Embryonic facial prominence (tissue), 1 donor: ENCODE results near the gene NT5C3B.
"Not testable (repeated sequence)": the region's sequence is repeated elsewhere in the genome, so short reads cannot be mapped to it uniquely, and the experiment has no call there.

Source experiments
- DNase-seq: peaks from one replicate; pipeline ENCODE4 v3.0.0-alpha.2; 2016; ENCODE audit errors: extremely low spot score

NT5C3B gene

GRCh38 chr17:41839448-41839847 is 3.4 kb upstream of the NT5C3B start:
- DNase-seq: not testable (repeated sequence)

- no peak for DNase-seq
Observed at GRCh38 chr17:41837761-41838538, 1.9 kb upstream of the NT5C3B start, which contains the start of gene KLHL10. Gene KLHL10, plus strand, starts transcription at chr17:41837825. Its CDS starts 108 bp downstream, at chr17:41837933.

- DNase-seq: no peak
Observed at GRCh38 chr17:41836550-41837196, 641 bp upstream of the NT5C3B start.

- DNase-seq: no peak
Observed at GRCh38 chr17:41835214-41835799, 725 bp downstream of the NT5C3B start.

- DNase-seq: not testable (repeated sequence)
Observed at GRCh38 chr17:41829961-41830360, 6.1 kb downstream of the NT5C3B start.

- no peak for DNase-seq
Observed at GRCh38 chr17:41825175-41825845, 10.7 kb downstream of the NT5C3B start.

GRCh38 chr17:41824086-41824485 is 11.9 kb downstream of the NT5C3B start:
- DNase-seq: no peak

GRCh38 chr17:41823580-41823979 is 12.5 kb downstream of the NT5C3B start:
- no peak for DNase-seq

- DNase-seq: no peak
Observed at GRCh38 chr17:41823141-41823524, 12.9 kb downstream of the NT5C3B start.

- DNase-seq: no peak
Observed at GRCh38 chr17:41822216-41823140, 13.6 kb downstream of the NT5C3B start.

GRCh38 chr17:41821776-41822175 is 14.3 kb downstream of the NT5C3B start:
- DNase-seq: no peak

- no peak for DNase-seq
Observed at GRCh38 chr17:41818024-41818423, 18.0 kb downstream of the NT5C3B start.

GRCh38 chr17:41816637-41817320 is 19.3 kb downstream of the NT5C3B start:
- no peak for DNase-seq

GRCh38 chr17:41814195-41814594 is 21.8 kb downstream of the NT5C3B start:
- no peak for DNase-seq

GRCh38 chr17:41813699-41814124 is 22.3 kb downstream of the NT5C3B start:
- no peak for DNase-seq

- no peak for DNase-seq
Observed at GRCh38 chr17:41813152-41813680, 22.8 kb downstream of the NT5C3B start.

- peak; percentile 83 for DNase-seq
Observed at GRCh38 chr17:41812381-41813151, 23.5 kb downstream of the NT5C3B start, which contains the start of gene FKBP10. Gene FKBP10, plus strand, starts transcription at chr17:41813004. Its CDS starts 31 bp downstream, at chr17:41813035.

GRCh38 chr17:41811549-41812380 is 24.3 kb downstream of the NT5C3B start, which contains the start of gene P3H4:
Gene P3H4, minus strand, starts transcription at chr17:41811949. Its CDS starts 34 bp downstream, at chr17:41811915.
- DNase-seq: peak; percentile 43
